PC-9 (cell line): Measurements from ENCODE around the gene PPIL4.

ENCODE experiments used
- EZH2 ChIP-seq: fragments of 200-600 bp; sonication (generic); IDR thresholded peaks from 2 replicates; pipeline ENCODE4 v1.8.0; 2017; ENCODE audit warnings: antibody characterized with exemption, low read depth
- TF ChIP-seq, protein P1 (sequence below): fragments of 200-600 bp; sonication (generic); conservative IDR thresholded peaks from 2 replicates; pipeline ENCODE4 v1.6.1; 2017; ENCODE audit warnings: mixed run types, antibody characterized with exemption, mild to moderate bottlenecking, moderate library complexity

- TF ChIP-seq, protein P1, sequence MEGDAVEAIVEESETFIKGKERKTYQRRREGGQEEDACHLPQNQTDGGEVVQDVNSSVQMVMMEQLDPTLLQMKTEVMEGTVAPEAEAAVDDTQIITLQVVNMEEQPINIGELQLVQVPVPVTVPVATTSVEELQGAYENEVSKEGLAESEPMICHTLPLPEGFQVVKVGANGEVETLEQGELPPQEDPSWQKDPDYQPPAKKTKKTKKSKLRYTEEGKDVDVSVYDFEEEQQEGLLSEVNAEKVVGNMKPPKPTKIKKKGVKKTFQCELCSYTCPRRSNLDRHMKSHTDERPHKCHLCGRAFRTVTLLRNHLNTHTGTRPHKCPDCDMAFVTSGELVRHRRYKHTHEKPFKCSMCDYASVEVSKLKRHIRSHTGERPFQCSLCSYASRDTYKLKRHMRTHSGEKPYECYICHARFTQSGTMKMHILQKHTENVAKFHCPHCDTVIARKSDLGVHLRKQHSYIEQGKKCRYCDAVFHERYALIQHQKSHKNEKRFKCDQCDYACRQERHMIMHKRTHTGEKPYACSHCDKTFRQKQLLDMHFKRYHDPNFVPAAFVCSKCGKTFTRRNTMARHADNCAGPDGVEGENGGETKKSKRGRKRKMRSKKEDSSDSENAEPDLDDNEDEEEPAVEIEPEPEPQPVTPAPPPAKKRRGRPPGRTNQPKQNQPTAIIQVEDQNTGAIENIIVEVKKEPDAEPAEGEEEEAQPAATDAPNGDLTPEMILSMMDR, result no peak
- TF ChIP-seq EZH2, result no peak
Measured at GRCh38 chr6:149503872-149504271, 42.0 kb downstream of the PPIL4 start.
